C4-2B (cell line): Measurements from ENCODE around the gene SMAD2.

ENCODE experiments used
- ZFX ChIP-seq: fragments of 450-650 bp; IDR thresholded peaks from 2 replicates; pipeline ENCODE4 v1.6.1; 2017
- TF ChIP-seq, protein P1 (sequence below): fragments of 450-650 bp; conservative IDR thresholded peaks from 2 replicates; pipeline ENCODE4 v1.5.1; 2017; ENCODE audit warnings: mild to moderate bottlenecking

DNA sequence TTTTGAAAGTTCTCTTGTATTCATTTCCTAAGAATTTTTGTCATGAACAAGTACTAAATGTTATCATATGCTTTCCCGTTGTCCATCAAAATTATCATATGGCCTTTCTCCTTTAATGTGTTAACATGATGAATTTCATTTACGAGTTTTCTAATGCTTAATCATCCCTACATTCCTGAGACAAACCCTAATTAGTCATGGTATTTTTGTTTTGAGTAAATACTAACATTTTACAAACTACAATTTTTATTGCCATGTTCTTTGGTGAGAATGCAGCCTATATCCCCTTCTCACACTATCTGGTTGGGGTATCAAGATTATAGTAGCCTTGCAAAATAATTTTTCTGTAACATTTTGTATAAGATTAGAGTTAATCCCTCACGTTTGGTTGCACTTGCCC lies 14.5 kb downstream of the SMAD2 start:
- TF ChIP-seq, protein P1, sequence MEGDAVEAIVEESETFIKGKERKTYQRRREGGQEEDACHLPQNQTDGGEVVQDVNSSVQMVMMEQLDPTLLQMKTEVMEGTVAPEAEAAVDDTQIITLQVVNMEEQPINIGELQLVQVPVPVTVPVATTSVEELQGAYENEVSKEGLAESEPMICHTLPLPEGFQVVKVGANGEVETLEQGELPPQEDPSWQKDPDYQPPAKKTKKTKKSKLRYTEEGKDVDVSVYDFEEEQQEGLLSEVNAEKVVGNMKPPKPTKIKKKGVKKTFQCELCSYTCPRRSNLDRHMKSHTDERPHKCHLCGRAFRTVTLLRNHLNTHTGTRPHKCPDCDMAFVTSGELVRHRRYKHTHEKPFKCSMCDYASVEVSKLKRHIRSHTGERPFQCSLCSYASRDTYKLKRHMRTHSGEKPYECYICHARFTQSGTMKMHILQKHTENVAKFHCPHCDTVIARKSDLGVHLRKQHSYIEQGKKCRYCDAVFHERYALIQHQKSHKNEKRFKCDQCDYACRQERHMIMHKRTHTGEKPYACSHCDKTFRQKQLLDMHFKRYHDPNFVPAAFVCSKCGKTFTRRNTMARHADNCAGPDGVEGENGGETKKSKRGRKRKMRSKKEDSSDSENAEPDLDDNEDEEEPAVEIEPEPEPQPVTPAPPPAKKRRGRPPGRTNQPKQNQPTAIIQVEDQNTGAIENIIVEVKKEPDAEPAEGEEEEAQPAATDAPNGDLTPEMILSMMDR, result no peak
- no peak for TF ChIP-seq ZFX
